ENCODE measurements around the gene MCF2L2.

DNA sequence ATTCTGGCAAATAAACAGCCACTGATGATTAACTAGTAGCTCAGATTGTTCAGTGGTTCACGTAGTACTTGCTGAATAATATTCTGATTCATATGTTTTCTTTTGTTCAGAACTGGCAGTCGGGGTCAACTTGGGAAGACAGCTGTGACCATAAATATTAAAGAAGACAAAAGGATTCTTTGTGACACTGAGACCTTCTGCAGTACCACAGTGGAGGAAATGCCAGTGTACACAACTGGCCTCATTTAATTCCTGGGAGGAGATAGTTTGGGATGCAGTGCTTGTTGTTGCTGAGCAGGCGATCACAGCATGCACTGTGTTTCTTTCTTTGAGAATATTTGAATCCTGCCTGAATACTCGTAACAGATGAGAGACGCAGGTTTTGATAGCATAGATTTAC, 26.7 kb upstream of the MCF2L2 start:
- TF ChIP-seq POLR2A (IDR thresholded peaks at IDR 0.05; ENCODE audit: low read depth, low read length) = peak; percentile 24
- TF ChIP-seq, protein P1, sequence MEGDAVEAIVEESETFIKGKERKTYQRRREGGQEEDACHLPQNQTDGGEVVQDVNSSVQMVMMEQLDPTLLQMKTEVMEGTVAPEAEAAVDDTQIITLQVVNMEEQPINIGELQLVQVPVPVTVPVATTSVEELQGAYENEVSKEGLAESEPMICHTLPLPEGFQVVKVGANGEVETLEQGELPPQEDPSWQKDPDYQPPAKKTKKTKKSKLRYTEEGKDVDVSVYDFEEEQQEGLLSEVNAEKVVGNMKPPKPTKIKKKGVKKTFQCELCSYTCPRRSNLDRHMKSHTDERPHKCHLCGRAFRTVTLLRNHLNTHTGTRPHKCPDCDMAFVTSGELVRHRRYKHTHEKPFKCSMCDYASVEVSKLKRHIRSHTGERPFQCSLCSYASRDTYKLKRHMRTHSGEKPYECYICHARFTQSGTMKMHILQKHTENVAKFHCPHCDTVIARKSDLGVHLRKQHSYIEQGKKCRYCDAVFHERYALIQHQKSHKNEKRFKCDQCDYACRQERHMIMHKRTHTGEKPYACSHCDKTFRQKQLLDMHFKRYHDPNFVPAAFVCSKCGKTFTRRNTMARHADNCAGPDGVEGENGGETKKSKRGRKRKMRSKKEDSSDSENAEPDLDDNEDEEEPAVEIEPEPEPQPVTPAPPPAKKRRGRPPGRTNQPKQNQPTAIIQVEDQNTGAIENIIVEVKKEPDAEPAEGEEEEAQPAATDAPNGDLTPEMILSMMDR (IDR thresholded peaks at IDR 0.05; ENCODE audit: extremely low read depth in 1 of 2, insufficient read depth in 1 of 2, low read depth in 1 of 2, low read length in 2 of 2) = no peak
- TF ChIP-seq POLR2AphosphoS5 (IDR thresholded peaks at IDR 0.05; ENCODE audit: insufficient read depth, low read depth, low read length) = peak; percentile 44
- no peak for TF ChIP-seq EZH2 (IDR thresholded peaks at IDR 0.05; ENCODE audit: borderline replicate concordance, low read depth, low read length, severe bottlenecking)
- TF ChIP-seq GATA2 (IDR thresholded peaks at IDR 0.05; ENCODE audit: insufficient read depth, insufficient read length, low read depth, low read length) = no peak
